HCT116 (cell line): ENCODE data around the gene DHCR7. TPM values are rescaled to one million over a fixed set of nuclear protein-coding genes. Genes with fewer than 3 reads are reported as not detected.

ENCODE experiments used
- ATAC-seq: fragments of 200-7000 bp; cut with Tn5 transposase; 2 replicates; pipeline ENCODE4 v1.9.1; 2020; ENCODE audit warnings: mild to moderate bottlenecking, moderate library complexity
- BruUV-seq: library from RNA; stranded (reverse); fragments of 400-500 nt; replicated peaks from 2 replicates; lab custom pipeline; 2021; lab: Mats Ljungman, UMichigan
- CTCF ChIA-PET: fragments of 300-600 bp; sonication (Branson Sonifier 250); formaldehyde crosslinking; loops from one replicate; lab custom pipeline; 2021; ENCODE audit warnings: antibody characterized with exemption; lab: Charles Lee
- POLR2A ChIA-PET: fragments of 300-600, 350-600 bp; sonication (Branson Sonifier 250); formaldehyde crosslinking; loops from one replicate; lab custom pipeline; 2021; ENCODE audit warnings: antibody characterized with exemption; lab: Charles Lee
- RAD21 ChIA-PET, 2 experiments: fragments of 300-600 bp; sonication (Branson Sonifier 250); formaldehyde crosslinking; loops; one replicate each; lab custom pipeline; 2023; ENCODE audit warnings: low total read pairs in 2 of 2; ENCODE audit not compliant: uncharacterized antibody in 2 of 2, unreplicated experiment in 2 of 2, low non-redundant PET in 1 of 2; lab: Charles Lee
- DNase-seq: peaks from one replicate; pipeline ENCODE4 v3.0.0-alpha.2; 2010; ENCODE audit warnings: low read depth, low spot score
- H2AFZ ChIP-seq: fragments of 200-600 bp; shearing (Covaris generic), sonication (generic); 2 replicates; pipeline ENCODE4 v1.6.1; 2017; ENCODE audit warnings: low read depth, mixed run types, mixed read lengths, antibody characterized with exemption, low read length; ENCODE audit not compliant: poor library complexity, severe bottlenecking
- H3K27ac ChIP-seq: 2 replicates; pipeline ENCODE4 v1.5.1; 2012; ENCODE audit warnings: low read depth, low read length
- H3K27me3 ChIP-seq: fragments of 200-600 bp; sonication (generic); 2 replicates; pipeline ENCODE4 v1.6.1; 2016; ENCODE audit warnings: mixed run types, low read length, mixed read lengths; ENCODE audit not compliant: insufficient read depth
- H3K36me3 ChIP-seq, 2 experiments: fragments of 200-500 bp in 1 of 2; fragments of 200-600 bp in 1 of 2; sonication (Bioruptor generic) in 1 of 2; sonication (generic) in 1 of 2; 2 replicates each; pipeline versions ENCODE4 v1.5.1 to v1.6.1; 2014 to 2016; ENCODE audit warnings: low read length in 2 of 2, inconsistent platforms in 1 of 2, mixed read lengths in 1 of 2, mixed run types in 1 of 2; ENCODE audit not compliant: insufficient read depth in 2 of 2, control insufficient read depth in 1 of 2
- H3K4me1 ChIP-seq, 2 experiments: fragments of 200-600 bp in 1 of 2; sonication (generic) in 1 of 2; 2 replicates each; pipeline versions ENCODE4 v1.5.1 to v1.6.1; 2012 to 2017; ENCODE audit warnings: low read length in 2 of 2, inconsistent platforms in 1 of 2, mild to moderate bottlenecking in 1 of 2, mixed read lengths in 1 of 2, mixed run types in 1 of 2, moderate library complexity in 1 of 2; ENCODE audit not compliant: insufficient read depth in 2 of 2, control insufficient read depth in 1 of 2
- H3K4me2 ChIP-seq: fragments of 200-600 bp; sonication (generic); 2 replicates; pipeline ENCODE4 v1.6.1; 2017; ENCODE audit warnings: mixed run types, low read length, mixed read lengths
- H3K4me3 ChIP-seq, 2 experiments: fragments of 200-600 bp in 1 of 2; sonication (generic) in 1 of 2; replicated peaks in 1 of 2; 2 replicates each; pipeline ENCODE4 v1.5.1; 2011 to 2016; ENCODE audit warnings: low read length in 2 of 2, control low read depth in 1 of 2, low read depth in 1 of 2, mild to moderate bottlenecking in 1 of 2, mixed read lengths in 1 of 2, mixed run types in 1 of 2
- H3K79me2 ChIP-seq: fragments of 200-600 bp; sonication (generic); 2 replicates; pipeline ENCODE4 v1.6.1; 2017; ENCODE audit warnings: mild to moderate bottlenecking, mixed run types, low read length, moderate library complexity, mixed read lengths; ENCODE audit not compliant: insufficient read depth
- H3K9ac ChIP-seq: fragments of 200-600 bp; sonication (generic); 2 replicates; pipeline ENCODE4 v1.6.1; 2016; ENCODE audit warnings: low read length, mixed read lengths
- H3K9me2 ChIP-seq: fragments of 200-600 bp; sonication (generic), shearing (Covaris generic); 2 replicates; pipeline ENCODE4 v1.6.1; 2017; ENCODE audit warnings: mixed run types, mild to moderate bottlenecking, moderate library complexity; ENCODE audit not compliant: insufficient read depth
- H3K9me3 ChIP-seq, 2 experiments: fragments of 200-500 bp in 1 of 2; fragments of 200-600 bp in 1 of 2; sonication (Bioruptor generic) in 1 of 2; sonication (generic) in 1 of 2; 2 replicates each; pipeline ENCODE4 v1.6.1; 2014 to 2017; ENCODE audit warnings: low read length in 2 of 2, mixed read lengths in 2 of 2, inconsistent platforms in 1 of 2, low read depth in 1 of 2, mild to moderate bottlenecking in 1 of 2, mixed run types in 1 of 2, moderate library complexity in 1 of 2; ENCODE audit not compliant: control insufficient read depth in 1 of 2, insufficient read depth in 1 of 2
- H4K20me1 ChIP-seq: fragments of 200-600 bp; sonication (generic), shearing (Covaris generic); 2 replicates; pipeline ENCODE4 v1.6.1; 2017; ENCODE audit warnings: mixed run types, mild to moderate bottlenecking, moderate library complexity; ENCODE audit not compliant: insufficient read depth
- CBX3 ChIP-seq: IDR thresholded peaks from 2 replicates; pipeline ENCODE4 v1.6.1; 2012; ENCODE audit warnings: low read depth
- CTCF ChIP-seq, 3 experiments: fragments of 200-600 bp in 1 of 3; sonication (generic) in 1 of 3; IDR thresholded peaks in 2 of 3; conservative IDR thresholded peaks in 1 of 3; 2 replicates each; pipeline ENCODE4 v1.5.1; 2012 to 2017; ENCODE audit warnings: low read depth in 2 of 3, low read length in 2 of 3, antibody characterized with exemption in 1 of 3, borderline replicate concordance in 1 of 3, control low read depth in 1 of 3, mild to moderate bottlenecking in 1 of 3, mixed read lengths in 1 of 3, mixed run types in 1 of 3, moderate library complexity in 1 of 3; ENCODE audit not compliant: insufficient read depth in 1 of 3
- EGR1 ChIP-seq: IDR thresholded peaks from 2 replicates; pipeline ENCODE4 v1.6.1; 2012; ENCODE audit warnings: low read depth
- ELF1 ChIP-seq: IDR thresholded peaks from 2 replicates; pipeline ENCODE4 v1.6.1; 2012; ENCODE audit warnings: low read depth, borderline replicate concordance
- EZH2 ChIP-seq: fragments of 200-600 bp; sonication (generic); IDR thresholded peaks from 2 replicates; pipeline ENCODE4 v1.6.1; 2017; ENCODE audit warnings: antibody characterized with exemption, mixed run types
- FOSL1 ChIP-seq: IDR thresholded peaks from 2 replicates; pipeline ENCODE4 v1.6.1; 2012; ENCODE audit warnings: low read depth
- JUND ChIP-seq: IDR thresholded peaks from 2 replicates; pipeline ENCODE4 v1.6.1; 2012
- POLR2A ChIP-seq: IDR thresholded peaks from 2 replicates; pipeline ENCODE4 v1.7.0; 2011; ENCODE audit warnings: borderline replicate concordance; ENCODE audit not compliant: insufficient read depth, insufficient read length; ENCODE audit errors: extremely low read depth
- POLR2AphosphoS5 ChIP-seq: IDR thresholded peaks from 2 replicates; pipeline ENCODE4 v1.6.1; 2011; ENCODE audit warnings: mild to moderate bottlenecking, low read depth, low read length, moderate library complexity
- REST ChIP-seq: IDR thresholded peaks from 2 replicates; pipeline ENCODE4 v1.6.1; 2012; ENCODE audit warnings: low read depth
- SIN3A ChIP-seq: IDR thresholded peaks from 2 replicates; pipeline ENCODE4 v1.6.1; 2012; ENCODE audit warnings: low read depth
- SP1 ChIP-seq: IDR thresholded peaks from 2 replicates; pipeline ENCODE4 v1.6.1; 2012; ENCODE audit warnings: low read depth
- TCF7L2 ChIP-seq: IDR thresholded peaks from 2 replicates; pipeline ENCODE4 v1.7.0; 2011; ENCODE audit warnings: borderline replicate concordance, inconsistent platforms; ENCODE audit not compliant: insufficient read depth, insufficient read length; ENCODE audit errors: extremely low read depth
- YY1 ChIP-seq: IDR thresholded peaks from 2 replicates; pipeline ENCODE4 v1.6.1; 2011; ENCODE audit warnings: low read length, low read depth, moderate library complexity, mild to moderate bottlenecking; ENCODE audit not compliant: insufficient replicate concordance; ENCODE audit errors: extremely low read depth
- ZNF274 ChIP-seq: fragments of 200-500 bp; sonication (Bioruptor generic); IDR thresholded peaks from 2 replicates; pipeline ENCODE4 v1.6.1; 2014; ENCODE audit warnings: mild to moderate bottlenecking, low read depth, low read length, inconsistent platforms
- intact Hi-C: fragments of 100-400 bp; cut with micrococcal nuclease; formaldehyde crosslinking; loops from 2 replicates; pipeline ENCODE4 v1.10.0; 2022
- total RNA-seq: library from RNA; stranded (reverse); gene quantifications from one replicate; pipeline ENCODE4 v1.2.1, GENCODE V29; 2021; ENCODE audit not compliant: unreplicated experiment
- TF ChIP-seq, protein P1 (sequence below): IDR thresholded peaks from 2 replicates; pipeline ENCODE4 v1.6.1; 2011; ENCODE audit warnings: mild to moderate bottlenecking, low read length, moderate library complexity; ENCODE audit not compliant: insufficient replicate concordance; ENCODE audit errors: extremely low read depth
- TF ChIP-seq, protein P2 (sequence below): IDR thresholded peaks from 2 replicates; pipeline ENCODE4 v1.6.1; 2012

The DHCR7 gene
- total RNA-seq, 1 experiment from 2014 or later, result 115 TPM

- CTCF ChIA-PET, result no interaction called here
- BruUV-seq, result TSS peak; percentile 61
These were observed 1.1 kb downstream of the DHCR7 start for GRCh38 chr11:71446942-71447688.

More at GRCh38 chr11:71446942-71447688, 1.1 kb downstream of the DHCR7 start:
- Histone ChIP-seq H3K27ac (peak overlapping the region; percentile 53), H3K36me3 (peaks cover 30 to 48% of the 10 kb centered on the region in 2 experiments), H3K9ac (peak overlapping the region; percentile 86), H3K4me1 (peaks cover 5 to 16% of the 10 kb centered on the region in 2 experiments; a peak in 3 of 4 replicates), H4K20me1 (no peaks in the 10 kb centered on the region), H3K27me3 (no peaks in the 10 kb centered on the region), H3K79me2 (peaks cover 34% of the 10 kb centered on the region), H3K4me3 (peak overlapping the region; percentile 77 to 93), H3K4me2 (peak overlapping the region; percentile 94), H3K9me2 (no peaks in the 10 kb centered on the region), H3K9me3 (peaks cover 0 to 4% of the 10 kb centered on the region in 2 experiments; a peak in 1 of 4 replicates), H2AFZ (no peak overlapping the region)
- intact Hi-C loops, result no loop called here
- TF ChIP-seq SIN3A, result no peak
- no peak for TF ChIP-seq TCF7L2
- TF ChIP-seq ZNF274, result no peak
- TF ChIP-seq POLR2A, result no peak
- TF ChIP-seq EGR1, result no peak
- TF ChIP-seq YY1, result no peak
- no peak for TF ChIP-seq REST
- TF ChIP-seq, protein P1, sequence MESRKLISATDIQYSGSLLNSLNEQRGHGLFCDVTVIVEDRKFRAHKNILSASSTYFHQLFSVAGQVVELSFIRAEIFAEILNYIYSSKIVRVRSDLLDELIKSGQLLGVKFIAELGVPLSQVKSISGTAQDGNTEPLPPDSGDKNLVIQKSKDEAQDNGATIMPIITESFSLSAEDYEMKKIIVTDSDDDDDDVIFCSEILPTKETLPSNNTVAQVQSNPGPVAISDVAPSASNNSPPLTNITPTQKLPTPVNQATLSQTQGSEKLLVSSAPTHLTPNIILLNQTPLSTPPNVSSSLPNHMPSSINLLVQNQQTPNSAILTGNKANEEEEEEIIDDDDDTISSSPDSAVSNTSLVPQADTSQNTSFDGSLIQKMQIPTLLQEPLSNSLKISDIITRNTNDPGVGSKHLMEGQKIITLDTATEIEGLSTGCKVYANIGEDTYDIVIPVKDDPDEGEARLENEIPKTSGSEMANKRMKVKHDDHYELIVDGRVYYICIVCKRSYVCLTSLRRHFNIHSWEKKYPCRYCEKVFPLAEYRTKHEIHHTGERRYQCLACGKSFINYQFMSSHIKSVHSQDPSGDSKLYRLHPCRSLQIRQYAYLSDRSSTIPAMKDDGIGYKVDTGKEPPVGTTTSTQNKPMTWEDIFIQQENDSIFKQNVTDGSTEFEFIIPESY, result no peak
- no peak for TF ChIP-seq POLR2AphosphoS5
- TF ChIP-seq ELF1, result no peak
- TF ChIP-seq CBX3, result no peak
- TF ChIP-seq FOSL1, result no peak
- no peak for TF ChIP-seq CTCF (IDR thresholded peaks at IDR 0.05 in 2 of 3, conservative IDR thresholded peaks at IDR 0.05 in 1 of 3; ENCODE audit: borderline replicate concordance in 1 of 3, insufficient read depth in 1 of 3, low read depth in 2 of 3, low read length in 2 of 3)
- TF ChIP-seq JUND, result no peak
- no peak for TF ChIP-seq SP1
- no peak for TF ChIP-seq EZH2
- TF ChIP-seq, protein P2, sequence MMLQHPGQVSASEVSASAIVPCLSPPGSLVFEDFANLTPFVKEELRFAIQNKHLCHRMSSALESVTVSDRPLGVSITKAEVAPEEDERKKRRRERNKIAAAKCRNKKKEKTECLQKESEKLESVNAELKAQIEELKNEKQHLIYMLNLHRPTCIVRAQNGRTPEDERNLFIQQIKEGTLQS, result no peak
- ChIA-PET RAD21 (no interaction called here), POLR2A (interaction anchor here (1.5 kb wide), 2 partner anchors 9 to 14 kb away, joined by 3 to 5 read pairs; no protein-coding TSS in a partner anchor)
- DNase-seq, result no peak
- ATAC-seq, result no peak
